C4-2B (cell line): Measurements from ENCODE around the gene CEACAM3.
"Not testable (repeated sequence)": the region's sequence is repeated elsewhere in the genome, so short reads cannot be mapped to it uniquely, and the experiment has no call there.

Source experiments
- H3K27ac ChIP-seq: fragments of 450-650 bp; 2 replicates; pipeline ENCODE4 v1.5.1; 2017
- CTCF ChIP-seq: fragments of 450-650 bp; conservative IDR thresholded peaks from 2 replicates; pipeline ENCODE4 v1.5.1; 2017; ENCODE audit warnings: mild to moderate bottlenecking
- ZFX ChIP-seq: fragments of 450-650 bp; IDR thresholded peaks from 2 replicates; pipeline ENCODE4 v1.6.1; 2017

Gene CEACAM3

GRCh38 chr19:41758846-41759245 is 37.5 kb upstream of the CEACAM3 start:
- TF ChIP-seq CTCF (no peak), ZFX (no peak)
- H3K27ac ChIP-seq = no peak overlapping the region

GRCh38 chr19:41767115-41767514 is 29.3 kb upstream of the CEACAM3 start:
- no peak overlapping the region for H3K27ac ChIP-seq
- TF ChIP-seq ZFX = no peak
- TF ChIP-seq CTCF = no peak

- H3K27ac ChIP-seq = not testable (repeated sequence)
Observed at GRCh38 chr19:41768105-41768504, 28.3 kb upstream of the CEACAM3 start.

GRCh38 chr19:41769608-41770007 is 26.8 kb upstream of the CEACAM3 start:
- no peak overlapping the region for H3K27ac ChIP-seq
- TF ChIP-seq CTCF (no peak), ZFX (no peak)

GRCh38 chr19:41771410-41771809 is 25.0 kb upstream of the CEACAM3 start:
- H3K27ac ChIP-seq = no peak overlapping the region
- no peak for TF ChIP-seq CTCF
- TF ChIP-seq ZFX = no peak

- H3K27ac ChIP-seq = no peak overlapping the region
- no peak for TF ChIP-seq CTCF
- TF ChIP-seq ZFX = no peak
Observed at GRCh38 chr19:41774515-41774980, 21.8 kb upstream of the CEACAM3 start.

GRCh38 chr19:41776700-41777099 is 19.7 kb upstream of the CEACAM3 start:
- no peak overlapping the region for H3K27ac ChIP-seq
- TF ChIP-seq ZFX (no peak), CTCF (no peak)

- H3K27ac ChIP-seq = no peak overlapping the region
- TF ChIP-seq ZFX (no peak), CTCF (no peak)
Observed at GRCh38 chr19:41783612-41784011, 12.8 kb upstream of the CEACAM3 start.
